ENCODE measurements around the gene CLIC3.

The CLIC3 gene

GRCh38 chr9:136951541-136952320, 44.6 kb downstream of the CLIC3 start, which contains the start of gene LCN12:
LCN12 (plus strand) TSS chr9:136952273; CDS start chr9:136952328, 55 bp downstream.
- no peak for DNase-seq (ENCODE audit: low read depth)

- no peak for DNase-seq (ENCODE audit: low read depth)
Observed at GRCh38 chr9:136950656-136951276, 45.6 kb downstream of the CLIC3 start.

GRCh38 chr9:136949817-136950655, 46.3 kb downstream of the CLIC3 start:
- peak; percentile 95 for DNase-seq (ENCODE audit: low read depth)

- no peak for DNase-seq (ENCODE audit: low read depth)
Observed at GRCh38 chr9:136949239-136949816, 47.0 kb downstream of the CLIC3 start.

GRCh38 chr9:136947955-136948510, 48.3 kb downstream of the CLIC3 start:
- no peak for DNase-seq (ENCODE audit: low read depth)

- DNase-seq (ENCODE audit: low read depth) = no peak
Observed at GRCh38 chr9:136947028-136947891, 49.1 kb downstream of the CLIC3 start.

- no peak for DNase-seq (ENCODE audit: low read depth)
Observed at GRCh38 chr9:136946228-136947027, 49.9 kb downstream of the CLIC3 start.

GRCh38 chr9:136945333-136946227, 50.8 kb downstream of the CLIC3 start:
- no peak for DNase-seq (ENCODE audit: low read depth)
